Iris pigment epithelial cell (primary cell): ENCODE results near the gene SEC14L1.

ENCODE experiments used
- DNase-seq: peaks from one replicate; pipeline ENCODE4 v3.0.0-alpha.2; 2011; ENCODE audit warnings: low read depth

Gene SEC14L1

DNA sequence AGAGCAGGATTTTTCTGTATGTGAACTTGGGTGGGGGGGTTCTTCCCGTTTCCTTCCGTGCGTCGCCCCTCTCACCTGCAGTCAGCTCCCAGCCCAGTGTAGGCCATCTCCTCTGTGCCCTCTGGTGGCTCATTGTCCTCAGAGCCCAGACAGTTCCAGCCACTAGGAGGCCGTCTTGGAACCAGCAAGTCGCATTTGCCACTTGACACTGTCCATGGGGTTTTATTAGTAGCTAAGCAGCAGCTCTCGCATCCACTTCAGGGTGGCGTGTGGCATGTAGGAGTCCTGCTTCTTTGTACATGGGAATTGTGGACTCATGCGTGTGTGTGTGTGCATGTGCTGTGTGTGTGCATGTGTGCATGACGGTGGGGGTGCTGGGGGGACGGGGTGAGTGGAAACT, 74.0 kb downstream of the SEC14L1 start:
- DNase-seq: peak; percentile 14

- DNase-seq: no peak
Observed at GRCh38 chr17:77215281-77215680, 74.5 kb downstream of the SEC14L1 start.

DNA sequence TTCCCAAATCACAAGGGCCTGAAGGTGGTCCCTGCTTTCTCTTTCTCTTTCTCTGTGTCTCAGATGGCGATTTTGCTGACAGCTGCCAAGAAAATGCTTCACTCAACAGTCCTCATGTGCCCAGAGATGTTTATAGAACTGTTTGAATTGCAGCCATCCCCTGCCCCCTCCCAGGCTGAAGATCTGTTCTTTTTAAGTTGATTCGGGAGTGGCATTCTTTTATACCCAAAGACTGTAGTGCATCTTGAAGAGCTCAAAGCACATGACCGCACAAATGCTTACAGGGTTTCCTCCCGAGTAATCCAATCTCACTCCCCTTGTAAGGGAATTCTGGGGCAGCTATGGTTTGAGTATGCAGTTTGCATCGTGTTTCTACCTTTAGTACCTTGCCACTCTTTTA, 75.7 kb downstream of the SEC14L1 start:
- DNase-seq: no peak

DNA sequence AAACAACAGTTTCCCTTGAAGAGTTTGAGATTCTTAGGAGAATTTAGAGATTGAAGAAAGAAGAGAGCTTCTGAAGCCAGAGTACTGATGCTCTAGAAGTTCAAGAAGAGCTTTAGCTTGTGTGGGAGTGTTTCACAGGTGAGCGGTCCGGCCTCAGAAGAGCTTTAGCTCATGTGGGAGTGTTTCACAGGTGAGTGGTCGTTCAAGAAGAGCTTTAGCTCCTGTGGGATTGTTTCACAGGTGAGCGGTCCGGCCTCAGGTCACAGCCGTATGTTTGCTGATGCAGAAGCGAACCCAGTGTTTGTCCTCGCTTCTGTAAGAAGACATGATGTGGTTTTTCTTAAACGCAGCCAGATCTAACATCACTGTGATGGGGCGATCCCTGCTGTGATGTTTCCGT, 76.4 kb downstream of the SEC14L1 start:
- no peak for DNase-seq

GRCh38 chr17:77217566-77217965, 76.8 kb downstream of the SEC14L1 start:
- DNase-seq: no peak

GRCh38 chr17:77218902-77219301, 78.1 kb downstream of the SEC14L1 start:
- no peak for DNase-seq

DNA sequence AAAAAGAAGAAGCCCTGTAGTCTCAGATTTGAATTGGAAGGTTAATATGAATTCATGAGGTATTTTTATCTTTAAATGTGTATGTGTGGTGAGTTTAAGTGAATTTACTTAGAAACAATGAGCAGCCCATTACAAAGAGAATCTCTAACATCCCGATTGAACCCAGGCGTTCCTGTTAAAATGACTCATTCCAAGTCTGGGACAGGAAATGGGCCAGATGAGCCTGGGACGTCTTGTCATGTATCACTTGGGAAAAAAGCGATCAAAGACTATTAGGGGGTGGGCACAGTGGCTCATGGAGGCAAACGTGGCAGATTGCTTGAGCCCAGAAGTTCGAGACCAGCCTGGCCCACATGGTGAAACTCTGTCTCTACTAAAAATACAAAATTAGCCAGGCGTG, 81.6 kb downstream of the SEC14L1 start:
- DNase-seq: peak; percentile 15

- no peak for DNase-seq
Observed at GRCh38 chr17:77223642-77224420, 83.1 kb downstream of the SEC14L1 start.

DNA sequence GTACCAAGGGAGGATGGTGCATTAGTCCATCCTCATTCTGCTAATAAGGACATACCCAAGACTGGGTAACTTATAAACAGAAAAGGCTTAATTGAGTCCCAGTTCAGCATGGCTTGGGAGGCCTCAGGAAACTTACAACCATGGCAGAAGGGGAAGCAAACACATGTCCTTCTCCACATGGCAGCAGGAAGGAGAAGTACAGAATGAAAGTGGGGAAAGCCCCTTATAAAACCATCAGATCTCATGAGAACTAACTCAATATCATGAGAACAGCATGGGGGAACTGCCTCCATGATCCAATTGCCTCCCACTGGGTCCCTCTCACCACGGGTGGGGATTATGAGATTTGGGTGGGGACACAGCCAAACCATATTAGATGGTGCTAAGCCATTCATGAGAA, 84.5 kb downstream of the SEC14L1 start:
- no peak for DNase-seq

DNA sequence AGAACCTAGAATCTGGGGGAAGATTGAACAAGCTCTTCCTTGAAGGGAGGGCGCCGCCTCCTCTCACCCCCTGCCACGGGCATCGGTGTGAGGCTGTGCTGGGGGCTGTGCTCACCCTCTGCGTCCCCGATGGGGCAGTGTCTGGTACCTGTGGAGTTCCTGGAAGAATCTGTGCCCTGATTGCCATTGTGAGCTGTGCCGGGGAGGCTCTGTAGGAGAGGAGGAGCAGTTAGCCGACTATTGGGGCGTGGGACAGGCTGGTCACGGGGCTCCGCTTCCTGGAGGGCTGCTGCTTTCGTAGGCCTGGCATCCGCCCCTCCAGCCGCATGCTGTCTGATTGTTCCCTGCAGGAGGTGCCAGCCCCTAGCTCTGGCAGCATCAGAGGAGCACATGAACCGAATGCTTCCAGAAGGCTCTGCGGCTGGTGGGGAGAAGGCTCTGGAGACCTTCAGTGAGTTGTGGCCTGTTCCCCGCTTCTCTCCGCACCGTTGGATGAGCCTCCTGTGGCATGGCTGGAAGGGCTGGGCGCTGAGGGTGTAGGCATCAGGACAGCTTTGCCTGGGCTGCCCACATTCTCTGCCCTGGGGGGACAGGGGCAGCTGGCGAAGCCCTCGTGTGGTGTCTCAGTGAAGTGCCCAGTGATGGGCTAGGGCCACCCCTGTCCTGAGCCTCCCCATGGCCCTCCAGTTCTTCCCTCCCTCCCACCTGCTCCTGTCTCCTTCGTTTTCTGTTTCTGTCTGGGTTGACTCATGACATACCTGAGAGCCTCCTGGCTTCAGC, 86.9 kb downstream of the SEC14L1 start:
- DNase-seq: no peak

- no peak for DNase-seq
Observed at GRCh38 chr17:77228241-77228752, 87.5 kb downstream of the SEC14L1 start.

DNA sequence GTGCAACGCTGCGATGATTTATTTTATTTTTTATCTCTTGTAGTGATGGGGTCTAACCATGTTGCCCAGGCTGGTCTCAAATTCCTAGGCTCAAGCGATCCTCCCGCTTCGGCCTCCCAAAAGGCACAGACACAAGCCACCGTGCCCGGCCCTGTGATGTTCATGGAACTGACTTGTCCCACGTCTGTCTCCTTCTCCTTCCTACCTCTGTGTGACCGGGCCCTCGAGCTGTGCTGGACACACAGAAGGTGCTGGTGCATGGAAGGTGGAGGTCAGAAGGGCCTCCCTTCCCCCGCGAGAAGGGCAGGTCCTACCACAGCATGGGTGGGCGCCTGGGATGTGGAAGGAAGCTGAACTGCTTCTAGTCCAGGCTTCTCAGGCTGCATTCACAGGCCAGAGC, 88.0 kb downstream of the SEC14L1 start:
- DNase-seq: no peak

DNA sequence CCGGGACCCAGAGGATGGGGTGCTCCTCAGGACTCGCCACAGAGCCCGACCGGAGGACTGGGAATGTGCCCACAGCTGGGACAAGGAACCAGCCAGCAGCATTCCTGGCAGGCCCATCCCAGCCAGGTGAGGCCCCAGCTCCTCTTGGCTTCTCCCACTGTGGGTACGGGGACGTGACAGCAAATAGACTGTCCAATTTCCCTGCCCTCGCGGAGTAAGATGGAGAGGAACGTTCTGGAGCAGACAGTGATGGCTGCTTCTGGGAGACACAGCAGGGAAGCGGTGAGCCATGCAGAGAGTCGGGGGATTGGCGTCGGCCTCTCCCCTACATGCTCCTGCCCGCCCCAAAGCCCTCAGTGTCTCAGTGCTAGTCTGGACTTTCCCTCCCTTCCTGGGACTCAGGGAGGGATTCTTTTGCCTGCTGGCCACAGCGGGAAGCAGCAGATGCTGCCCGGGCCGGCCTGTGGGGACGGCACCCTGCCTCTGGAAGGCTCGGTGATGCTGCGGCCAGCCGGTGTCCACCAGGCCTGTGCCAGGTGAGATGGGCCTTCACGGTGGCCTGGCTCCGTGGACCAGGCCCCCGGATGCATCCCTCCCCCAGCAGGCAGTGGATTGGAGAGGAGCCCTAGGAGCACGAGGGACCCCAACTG, 89.1 kb downstream of the SEC14L1 start:
- no peak for DNase-seq

DNA sequence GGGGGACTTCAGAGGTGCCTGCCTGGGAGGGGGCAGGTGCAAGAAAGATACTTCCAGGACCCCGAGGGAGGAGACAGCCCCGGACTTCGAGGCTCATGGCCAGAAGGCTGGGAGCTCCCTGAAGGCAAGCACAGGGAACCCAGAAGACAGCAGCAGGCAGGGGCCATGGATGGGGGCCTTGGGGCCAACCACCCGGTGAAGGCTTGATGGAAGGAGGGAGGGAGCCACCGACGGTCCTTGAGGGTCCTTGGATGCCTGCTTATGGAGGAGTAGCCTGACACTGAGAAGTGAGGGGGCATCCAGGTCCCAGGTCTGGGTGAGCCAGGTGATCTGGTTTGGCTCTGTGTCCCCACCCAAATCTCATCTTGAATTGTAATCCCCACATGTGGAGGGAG, 89.7 kb downstream of the SEC14L1 start:
- no peak for DNase-seq

DNA sequence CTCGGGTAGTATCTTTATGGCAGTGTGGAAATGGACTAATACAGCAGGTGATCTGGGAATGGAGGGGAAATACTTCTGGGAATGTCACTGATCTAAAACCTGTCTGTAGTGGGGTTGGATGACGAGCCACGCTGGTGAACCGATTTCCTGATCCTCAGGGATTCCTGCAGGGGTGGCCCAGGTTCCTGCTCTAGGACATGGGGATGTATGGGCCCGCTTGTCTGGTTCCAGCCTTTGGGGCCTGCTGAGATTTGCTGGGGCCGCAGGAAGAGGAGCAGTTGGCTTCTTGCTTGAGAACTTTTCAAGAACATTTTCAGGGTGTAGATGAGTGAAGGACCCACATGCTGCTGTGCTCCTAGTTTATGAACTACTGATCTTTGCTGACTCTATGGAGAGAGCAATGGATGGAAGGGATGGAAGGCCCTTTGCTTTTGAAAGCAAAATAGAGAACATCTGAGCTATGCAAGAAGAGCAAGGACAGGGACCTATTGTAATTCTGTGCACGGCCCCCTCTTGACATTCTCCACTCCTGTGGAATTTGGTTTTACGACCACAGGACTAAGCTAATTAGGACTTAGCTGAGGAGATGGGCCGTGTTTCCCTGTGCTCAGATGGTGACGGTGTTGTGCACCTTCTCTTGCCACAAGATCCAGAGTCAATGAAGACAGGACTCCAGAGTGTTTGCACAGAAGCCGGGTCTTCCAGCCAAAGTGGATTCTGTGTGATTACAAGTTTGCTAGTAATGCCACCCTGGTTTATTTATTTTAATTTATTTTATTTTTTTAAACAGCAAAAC, 90.5 kb downstream of the SEC14L1 start:
- no peak for DNase-seq

DNA sequence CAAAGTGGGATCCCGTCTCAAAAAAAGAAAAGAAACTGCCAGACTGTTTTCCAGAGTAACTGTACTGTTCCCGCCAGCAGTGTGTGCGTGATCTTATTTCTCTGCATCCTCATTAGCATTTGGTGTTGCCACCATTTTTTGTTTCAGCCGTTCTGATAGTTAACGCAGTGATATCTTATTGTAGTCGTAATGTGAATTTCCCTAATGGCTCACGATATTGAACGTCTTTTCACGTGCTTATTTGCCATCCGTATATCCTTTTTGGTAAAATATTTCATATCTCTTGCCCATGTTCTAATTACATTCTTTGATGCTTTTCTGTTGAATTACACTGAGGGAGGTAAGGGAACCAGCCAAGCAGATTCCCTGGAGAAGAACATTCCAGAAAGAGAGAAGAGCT, 92.4 kb downstream of the SEC14L1 start:
- no peak for DNase-seq

DNA sequence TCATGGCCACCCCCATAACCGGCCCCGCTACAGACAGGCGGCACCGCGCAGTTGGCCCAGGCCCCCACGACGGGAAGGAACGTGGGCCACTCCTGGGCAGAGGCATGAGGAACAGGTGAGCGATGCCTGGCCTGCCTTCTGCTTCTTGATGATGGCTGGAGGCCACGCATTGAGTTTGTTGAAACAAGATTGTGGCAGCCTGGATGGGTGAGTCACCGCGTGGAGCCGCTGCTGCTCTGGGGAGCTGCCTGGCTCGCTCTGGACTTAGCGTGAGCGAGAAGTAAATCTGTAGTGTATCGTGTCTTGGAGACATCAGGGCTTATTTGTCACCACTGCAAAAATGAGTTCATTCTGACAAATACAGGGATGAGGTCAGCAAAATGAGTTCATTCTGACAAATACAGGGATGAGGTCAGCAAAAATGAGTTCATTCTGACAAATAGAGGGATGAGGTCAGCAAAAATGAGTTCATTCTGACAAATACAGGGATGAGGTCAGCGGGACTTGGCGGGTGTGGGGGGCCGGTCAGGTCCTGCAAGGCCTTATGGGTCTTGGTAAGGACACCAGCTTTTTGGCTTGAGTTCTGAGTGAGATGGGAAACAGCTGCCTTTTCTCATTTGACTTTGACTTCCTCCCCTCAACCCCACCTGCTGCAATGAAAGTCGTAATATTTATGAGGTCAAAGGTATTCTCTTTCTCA, 93.0 kb downstream of the SEC14L1 start:
- peak; percentile 95 for DNase-seq

DNA sequence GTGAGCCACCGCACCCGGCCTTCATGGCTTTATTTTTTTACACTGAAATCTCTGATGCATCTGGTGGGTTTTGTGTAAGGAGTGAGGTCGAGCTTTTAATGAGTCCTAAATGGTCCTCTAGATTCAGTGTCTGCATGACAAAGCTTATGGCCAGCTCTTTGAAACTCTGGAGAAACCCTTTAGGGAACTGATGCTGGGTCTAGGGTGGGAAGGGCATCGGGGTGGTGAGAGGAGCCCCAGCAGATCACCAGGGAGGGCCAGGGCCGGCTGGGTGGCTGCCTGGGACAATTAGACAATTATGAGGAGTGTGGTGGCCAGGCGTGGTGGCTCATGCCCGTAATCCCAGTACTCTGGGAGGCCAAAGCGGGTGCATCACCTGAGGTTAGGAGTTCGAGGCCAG, 93.9 kb downstream of the SEC14L1 start:
- DNase-seq: no peak

DNA sequence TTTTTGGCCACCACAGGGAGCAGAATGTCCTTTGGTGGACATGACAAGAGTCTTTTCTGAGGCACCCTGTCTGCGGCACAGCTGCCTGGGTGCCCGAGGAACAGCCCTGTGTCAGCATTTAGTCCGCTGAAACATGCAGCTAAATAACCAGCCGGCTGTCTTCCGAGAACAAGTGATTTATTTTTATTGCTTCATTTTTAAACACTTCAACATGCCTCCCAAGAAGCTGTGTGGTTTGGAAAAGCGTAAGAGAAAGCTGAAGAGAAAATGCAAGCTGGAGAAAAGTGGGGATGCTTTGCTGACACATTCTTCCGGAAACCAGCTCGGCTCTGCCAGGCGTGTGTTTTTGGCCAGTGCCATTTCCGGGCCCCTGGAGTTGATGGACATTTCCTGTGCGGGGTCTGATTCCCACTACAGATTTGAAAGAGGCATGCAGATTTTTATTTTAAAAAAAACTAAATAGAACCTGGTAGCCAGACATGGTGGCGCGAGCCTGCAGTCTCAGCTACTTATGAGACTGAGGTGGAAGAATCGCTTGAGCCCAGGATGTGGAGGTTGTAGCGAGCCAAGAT, 94.7 kb downstream of the SEC14L1 start:
- DNase-seq: peak; percentile 89

DNA sequence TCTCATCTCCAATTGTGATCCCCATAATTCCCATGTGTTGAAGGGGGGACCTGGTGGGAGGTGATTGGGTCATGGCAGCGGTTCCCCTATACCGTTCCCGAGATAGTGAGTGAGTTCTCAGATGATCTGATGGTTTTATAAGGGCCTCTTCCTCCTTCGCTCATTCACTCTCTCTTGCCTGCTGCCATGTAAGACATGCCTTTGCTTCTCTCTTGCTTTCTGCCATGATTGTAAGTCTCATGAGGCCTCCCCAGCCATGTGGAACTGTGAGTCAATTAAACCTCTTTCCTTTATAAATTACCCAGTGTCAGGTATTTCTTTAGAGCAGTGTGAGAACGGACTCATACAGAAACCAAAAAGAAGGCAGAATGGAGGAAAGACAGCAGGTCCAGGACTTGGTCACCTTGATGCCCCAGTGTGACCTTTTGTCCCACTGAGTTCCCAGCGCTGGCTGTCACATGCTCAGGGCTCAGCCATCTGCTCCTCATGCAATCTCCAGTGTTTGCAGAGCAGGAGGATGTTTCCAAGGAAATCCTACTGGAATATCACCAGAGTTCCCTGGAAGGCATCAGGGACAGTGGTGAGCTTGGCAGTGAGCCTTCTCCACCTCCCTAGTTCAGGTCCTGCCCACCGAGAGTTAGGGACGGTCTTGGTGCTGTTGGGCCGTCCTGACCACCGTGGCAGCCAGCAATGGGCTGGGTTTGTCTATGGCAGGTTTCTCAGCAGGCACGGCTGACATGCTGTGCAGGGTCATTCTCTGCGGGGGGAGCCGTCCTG, 96.7 kb downstream of the SEC14L1 start:
- no peak for DNase-seq
